NCI-H460 (cell line): ENCODE measurements around the gene ARHGDIA. TPM values are rescaled to one million over a fixed set of nuclear protein-coding genes. Genes with fewer than 3 reads are reported as not detected.

ENCODE experiments used
- DNase-seq: peaks from one replicate; pipeline ENCODE4 v3.0.0-alpha.2; 2016; ENCODE audit warnings: low read depth; ENCODE audit errors: extremely low read depth
- total RNA-seq: library from RNA; depleted of rRNA; stranded (reverse); fragments of >200 nt; shearing (Covaris generic); gene quantifications from 2 replicates; pipeline ENCODE4 v1.2.3, GENCODE V29; 2014

ARHGDIA gene
- total RNA-seq, 1 experiment from 2014 or later = 178 TPM

GRCh38 chr17:81865733-81866439, 5.3 kb downstream of the ARHGDIA start:
- no peak for DNase-seq

- no peak for DNase-seq
Measured at GRCh38 chr17:81865358-81865732, 5.8 kb downstream of the ARHGDIA start.

- DNase-seq = no peak
Measured at GRCh38 chr17:81863833-81864768, 7.0 kb downstream of the ARHGDIA start.

- DNase-seq = no peak
Measured at GRCh38 chr17:81863123-81863675, 7.9 kb downstream of the ARHGDIA start.

GRCh38 chr17:81860756-81861568, 10.2 kb downstream of the ARHGDIA start:
- peak; percentile 100 for DNase-seq

- no peak for DNase-seq
Measured at GRCh38 chr17:81859906-81860755, 11.0 kb downstream of the ARHGDIA start, which contains the start of gene P4HB. TSS of gene P4HB (minus strand) at chr17:81860535. CDS start at chr17:81860471, 64 bp downstream.

- no peak for DNase-seq
Measured at GRCh38 chr17:81858967-81859905, 11.9 kb downstream of the ARHGDIA start.

GRCh38 chr17:81858170-81858966, 12.8 kb downstream of the ARHGDIA start:
- no peak for DNase-seq

GRCh38 chr17:81854974-81855774, 16.0 kb downstream of the ARHGDIA start:
- no peak for DNase-seq

GRCh38 chr17:81852237-81852636, 18.9 kb downstream of the ARHGDIA start:
- no peak for DNase-seq

- DNase-seq = no peak
Measured at GRCh38 chr17:81851423-81851822, 19.7 kb downstream of the ARHGDIA start.

- no peak for DNase-seq
Measured at GRCh38 chr17:81849457-81849856, 21.7 kb downstream of the ARHGDIA start.

GRCh38 chr17:81846743-81847689, 24.1 kb downstream of the ARHGDIA start:
- DNase-seq = no peak

- DNase-seq = no peak
Measured at GRCh38 chr17:81845881-81846742, 25.0 kb downstream of the ARHGDIA start.

GRCh38 chr17:81845361-81845760, 25.8 kb downstream of the ARHGDIA start:
- no peak for DNase-seq
